WTC11 (cell line): Measurements from ENCODE around the gene OTP. TPM values are rescaled to one million over a fixed set of nuclear protein-coding genes. Genes with fewer than 3 reads are reported as not detected.
"Not testable (repeated sequence)": the region's sequence is repeated elsewhere in the genome, so short reads cannot be mapped to it uniquely, and the experiment has no call there.

Source experiments
- ATAC-seq: fragments of 200-7000 bp; cut with Tn5 transposase; 2 replicates; pipeline ENCODE4 v1.10.0; 2021; ENCODE audit warnings: mild to moderate bottlenecking, moderate library complexity
- CTCF ChIA-PET: fragments of 300-600 bp; sonication (Branson Sonifier 250); formaldehyde crosslinking; loops from one replicate; lab custom pipeline; 2021; ENCODE audit warnings: antibody characterized with exemption; lab: Charles Lee
- POLR2A ChIA-PET: fragments of 350-600 bp; sonication (Branson Sonifier 250); formaldehyde crosslinking; loops from one replicate; lab custom pipeline; 2021; ENCODE audit warnings: antibody characterized with exemption; lab: Charles Lee
- DNase-seq: peaks from one replicate; pipeline ENCODE4 v3.0.0; 2021; ENCODE audit warnings: low spot score
- H3K27ac Mint-ChIP-seq: 2 replicates; pipeline ENCODE4 v1.8.0; 2021; ENCODE audit warnings: mixed read lengths
- H3K27me3 Mint-ChIP-seq: 2 replicates; pipeline ENCODE4 v1.8.0; 2021; ENCODE audit warnings: low read depth, mild to moderate bottlenecking, moderate library complexity, mixed read lengths
- H3K36me3 Mint-ChIP-seq: 2 replicates; pipeline ENCODE4 v1.8.0; 2021; ENCODE audit warnings: mixed read lengths
- H3K4me1 Mint-ChIP-seq: 2 replicates; pipeline ENCODE4 v1.8.0; 2022; ENCODE audit warnings: mixed read lengths
- H3K4me3 Mint-ChIP-seq: 2 replicates; pipeline ENCODE4 v1.8.0; 2021; ENCODE audit warnings: mild to moderate bottlenecking, moderate library complexity, mixed read lengths
- H3K9me3 Mint-ChIP-seq: 2 replicates; pipeline ENCODE4 v1.8.0; 2021; ENCODE audit warnings: mixed read lengths
- CREB1 ChIP-seq: sonication (generic); formaldehyde crosslinking; IDR thresholded peaks from 2 replicates; pipeline ENCODE4 v1.8.0; 2023; ENCODE audit warnings: mild to moderate bottlenecking, missing genetic modification reagents
- CTCF ChIP-seq: fragments of 200-600 bp; IDR thresholded peaks from 2 replicates; pipeline ENCODE4 v1.8.0; 2022; ENCODE audit warnings: antibody characterized with exemption
- E2F5 ChIP-seq: sonication (generic); formaldehyde crosslinking; IDR thresholded peaks from 2 replicates; pipeline ENCODE4 v1.8.1; 2022; ENCODE audit warnings: mild to moderate bottlenecking, moderate library complexity, missing genetic modification reagents
- EMX1 ChIP-seq: fragments of 250-450 bp; sonication (Bioruptor Pico); IDR thresholded peaks from 2 replicates; pipeline ENCODE4 v1.8.0; 2021; ENCODE audit warnings: mild to moderate bottlenecking
- ERG ChIP-seq: fragments of 250-450 bp; sonication (Bioruptor Pico); IDR thresholded peaks from 2 replicates; pipeline ENCODE4 v1.8.0; 2021; ENCODE audit warnings: mild to moderate bottlenecking
- ESRRA ChIP-seq: sonication (generic); formaldehyde crosslinking; IDR thresholded peaks from 2 replicates; pipeline ENCODE4 v1.8.1; 2022; ENCODE audit warnings: mild to moderate bottlenecking, missing genetic modification reagents, borderline replicate concordance
- ETV6 ChIP-seq: sonication (generic); formaldehyde crosslinking; IDR thresholded peaks from 2 replicates; pipeline ENCODE4 v1.8.1; 2022; ENCODE audit warnings: mild to moderate bottlenecking, missing genetic modification reagents
- FOXK1 ChIP-seq: sonication (generic); formaldehyde crosslinking; IDR thresholded peaks from 2 replicates; pipeline ENCODE4 v1.8.0; 2022; ENCODE audit warnings: mild to moderate bottlenecking, moderate library complexity, missing genetic modification reagents
- HMGA2 ChIP-seq: fragments of 250-450 bp; sonication (Bioruptor Pico); IDR thresholded peaks from 2 replicates; pipeline ENCODE4 v1.4.0; 2021; ENCODE audit warnings: mild to moderate bottlenecking, moderate library complexity
- HMGXB4 ChIP-seq: sonication (generic); formaldehyde crosslinking; IDR thresholded peaks from 2 replicates; pipeline ENCODE4 v1.8.1; 2023; ENCODE audit warnings: mild to moderate bottlenecking, moderate library complexity, missing genetic modification reagents
- IRF2 ChIP-seq: sonication (generic); formaldehyde crosslinking; IDR thresholded peaks from 2 replicates; pipeline ENCODE4 v1.8.0; 2022; ENCODE audit warnings: low read depth, missing genetic modification reagents, borderline replicate concordance
- NR3C1 ChIP-seq: sonication (generic); formaldehyde crosslinking; conservative IDR thresholded peaks from 2 replicates; pipeline ENCODE4 v1.8.1; 2023; ENCODE audit warnings: low read depth, mild to moderate bottlenecking, missing genetic modification reagents
- RORB ChIP-seq: fragments of 250-450 bp; sonication (Bioruptor Pico); IDR thresholded peaks from 2 replicates; pipeline ENCODE4 v1.9.0; 2021; ENCODE audit warnings: mild to moderate bottlenecking
- SMAD4 ChIP-seq: sonication (generic); formaldehyde crosslinking; IDR thresholded peaks from 2 replicates; pipeline ENCODE4 v1.8.0; 2022; ENCODE audit warnings: mild to moderate bottlenecking, missing genetic modification reagents
- SP1 ChIP-seq: sonication (generic); formaldehyde crosslinking; conservative IDR thresholded peaks from 2 replicates; pipeline ENCODE4 v1.8.1; 2022; ENCODE audit warnings: missing genetic modification reagents
- TCF7 ChIP-seq: sonication (generic); formaldehyde crosslinking; IDR thresholded peaks from 2 replicates; pipeline ENCODE4 v1.8.0; 2022; ENCODE audit warnings: mild to moderate bottlenecking, low read depth, missing genetic modification reagents, moderate library complexity
- TEAD1 ChIP-seq: sonication (generic); formaldehyde crosslinking; IDR thresholded peaks from 2 replicates; pipeline ENCODE4 v1.8.0; 2022; ENCODE audit warnings: mild to moderate bottlenecking, missing genetic modification reagents
- ZBTB43 ChIP-seq: sonication (generic); formaldehyde crosslinking; IDR thresholded peaks from 2 replicates; pipeline ENCODE4 v1.8.1; 2023; ENCODE audit warnings: mild to moderate bottlenecking, missing genetic modification reagents
- ZNF138 ChIP-seq: sonication (generic); formaldehyde crosslinking; conservative IDR thresholded peaks from 2 replicates; pipeline ENCODE4 v1.8.1; 2022; ENCODE audit warnings: mild to moderate bottlenecking, moderate library complexity, missing genetic modification reagents
- ZNF512 ChIP-seq: sonication (generic); formaldehyde crosslinking; IDR thresholded peaks from 2 replicates; pipeline ENCODE4 v1.8.1; 2022; ENCODE audit warnings: missing genetic modification reagents, borderline replicate concordance
- ZNF671 ChIP-seq: fragments of 250-450 bp; sonication (Bioruptor Pico); IDR thresholded peaks from 2 replicates; pipeline ENCODE4 v1.8.0; 2021; ENCODE audit warnings: mild to moderate bottlenecking
- ZSCAN18 ChIP-seq: fragments of 250-450 bp; sonication (Bioruptor Pico); IDR thresholded peaks from 2 replicates; pipeline ENCODE4 v2.1.2; 2022; ENCODE audit warnings: mild to moderate bottlenecking, moderate library complexity
- total RNA-seq: library from RNA; stranded (reverse); gene quantifications from 3 replicates; pipeline ENCODE4 v1.2.3, GENCODE V29; 2021

OTP gene
- total RNA-seq, 1 experiment from 2014 or later = not detected

- CTCF ChIA-PET = interaction anchor here (0.6 to 3.3 kb wide), 4 partner anchors 10 to 721 kb away, joined by 3 to 8 read pairs (median 5); partner anchors contain the start of gene WDR41
- no peaks in the 10 kb centered on the region for H3K36me3 Mint-ChIP-seq
- no peaks in the 10 kb centered on the region for H3K9me3 Mint-ChIP-seq
- H3K27ac Mint-ChIP-seq = no peak overlapping the region
- POLR2A ChIA-PET = no interaction called here
- H3K4me1 Mint-ChIP-seq = peaks cover 8% of the 10 kb centered on the region
- TF ChIP-seq FOXK1 (CRISPR knock-in tag) (0 out of 2 replicates have a peak, but pooled peaks have one; percentile 23), HMGA2 (CRISPR knock-in tag) (no peak), CTCF (peak; percentile 21; the same call in 1 of the 2 replicates), ERG (CRISPR knock-in tag) (no peak)
- no peak overlapping the region for H3K4me3 Mint-ChIP-seq
- ATAC-seq (peak; percentile 99), DNase-seq (peak; percentile 74)
- peaks cover 54% of the 10 kb centered on the region for H3K27me3 Mint-ChIP-seq
These were observed 18.1 kb downstream of the OTP start for GRCh38 chr5:77620405-77620804.

GRCh38 chr5:77616920-77617319 is 21.6 kb downstream of the OTP start:
- TF ChIP-seq SMAD4 (CRISPR knock-in tag) (no peak), CREB1 (no peak), NR3C1 (CRISPR knock-in tag) (no peak), IRF2 (no peak), HMGXB4 (no peak), ZNF671 (CRISPR knock-in tag) (no peak), ZSCAN18 (CRISPR knock-in tag) (no peak), EMX1 (CRISPR knock-in tag) (no peak), TCF7 (no peak), RORB (CRISPR knock-in tag) (no peak)
- DNase-seq (no peak), ATAC-seq (no peak)
- peaks cover 8% of the 10 kb centered on the region for H3K4me1 Mint-ChIP-seq
- CTCF ChIA-PET = no interaction called here
- no peaks in the 10 kb centered on the region for H3K36me3 Mint-ChIP-seq
- POLR2A ChIA-PET = no interaction called here
- H3K4me3 Mint-ChIP-seq = no peak overlapping the region
- H3K27me3 Mint-ChIP-seq = peaks cover 25% of the 10 kb centered on the region
- H3K27ac Mint-ChIP-seq = no peak overlapping the region
- H3K9me3 Mint-ChIP-seq = peaks cover 7% of the 10 kb centered on the region; the same call in 1 of the 2 replicates

GRCh38 chr5:77608927-77609326 is 29.6 kb downstream of the OTP start:
- DNase-seq, H3K4me1 Mint-ChIP-seq, CTCF ChIA-PET, POLR2A ChIA-PET, ATAC-seq, H3K36me3 Mint-ChIP-seq, H3K27ac Mint-ChIP-seq, H3K4me3 Mint-ChIP-seq: not testable (repeated sequence)
- Mint-ChIP-seq H3K9me3 (peaks cover 30% of the 10 kb centered on the region), H3K27me3 (peaks cover 25% of the 10 kb centered on the region)

GRCh38 chr5:77607324-77607723 is 31.2 kb downstream of the OTP start:
- Mint-ChIP-seq H3K9me3 (peaks cover 41% of the 10 kb centered on the region), H3K27me3 (peaks cover 29% of the 10 kb centered on the region), H3K4me3 (no peak overlapping the region), H3K36me3 (peaks cover 9% of the 10 kb centered on the region; the same call in 1 of the 2 replicates), H3K27ac (no peak overlapping the region), H3K4me1 (no peaks in the 10 kb centered on the region)
- DNase-seq (no peak), ATAC-seq (no peak)
- POLR2A ChIA-PET = no interaction called here
- CTCF ChIA-PET = no interaction called here
- TF ChIP-seq ZBTB43 = no peak
- TF ChIP-seq ZNF512 (CRISPR knock-in tag) = no peak
- no peak for TF ChIP-seq SP1 (CRISPR knock-in tag)
- TF ChIP-seq ESRRA (CRISPR knock-in tag) = no peak
- no peak for TF ChIP-seq ETV6 (CRISPR knock-in tag)
- no peak for TF ChIP-seq E2F5 (CRISPR knock-in tag)
- no peak for TF ChIP-seq TEAD1 (CRISPR knock-in tag)
- TF ChIP-seq ZNF138 (CRISPR knock-in tag) = no peak
